Measurements from ENCODE around the gene SCNN1G. TPM values are rescaled to one million over a fixed set of nuclear protein-coding genes. Genes with fewer than 3 reads are reported as not detected.
"Not testable (repeated sequence)": the region's sequence is repeated elsewhere in the genome, so short reads cannot be mapped to it uniquely, and the experiment has no call there.

The SCNN1G gene
- total RNA-seq, 1 donor from 2014 or later, result not detected

DNA sequence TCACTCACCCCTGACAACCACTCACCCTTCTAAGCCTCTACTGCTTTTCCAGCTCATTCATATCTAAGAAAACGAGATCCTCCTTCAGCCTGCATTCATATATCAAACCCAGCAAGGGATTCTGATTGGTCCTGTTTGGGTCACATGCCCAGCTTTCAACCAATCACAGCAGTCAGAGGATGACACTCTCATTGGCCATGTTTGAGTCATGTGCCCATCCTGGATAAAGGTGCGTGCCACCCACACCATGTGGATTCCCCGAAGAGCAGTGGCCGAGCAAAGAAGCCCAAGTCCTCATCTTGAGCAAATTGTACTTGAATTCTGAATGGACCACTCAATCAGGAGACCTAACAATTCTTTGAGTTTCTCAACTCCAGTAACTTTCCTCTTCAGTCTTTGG lies 45.0 kb downstream of the SCNN1G start:
- H3K9me3 Mint-ChIP-seq, result no peaks in the 10 kb centered on the region
- H3K27ac Mint-ChIP-seq, result no peak overlapping the region
- H3K4me3 Mint-ChIP-seq, result no peak overlapping the region
- no peaks in the 10 kb centered on the region for H3K4me1 Mint-ChIP-seq
- H3K36me3 Mint-ChIP-seq (ENCODE audit: low read depth), result no peaks in the 10 kb centered on the region
- intact Hi-C loops (cut with micrococcal nuclease), result no loop called here
- no peak for DNase-seq
- no peaks in the 10 kb centered on the region for H3K27me3 Mint-ChIP-seq

DNA sequence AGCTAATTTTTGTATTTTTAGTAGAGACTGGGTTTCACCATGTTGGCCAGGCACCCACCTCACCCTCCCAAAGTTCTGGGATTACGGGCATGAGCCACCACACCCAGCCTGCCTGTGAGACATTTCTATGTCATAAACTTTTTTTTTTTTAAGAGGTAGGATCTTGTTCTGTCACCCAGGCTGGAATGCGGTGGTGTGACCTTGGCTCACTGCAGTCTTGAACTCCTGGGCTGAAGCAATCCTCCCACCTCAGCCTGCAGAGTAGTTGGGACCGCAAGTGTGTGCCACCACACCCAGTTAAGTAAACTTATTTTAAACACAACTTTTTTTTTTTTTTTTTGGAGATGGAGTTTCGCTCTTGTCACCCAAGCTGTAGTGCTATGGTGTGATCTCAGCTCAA lies 47.2 kb downstream of the SCNN1G start:
- Mint-ChIP-seq H3K4me3 (no peak overlapping the region), H3K27me3 (no peaks in the 10 kb centered on the region), H3K9me3 (no peaks in the 10 kb centered on the region), H3K4me1 (no peaks in the 10 kb centered on the region), H3K36me3 (ENCODE audit: low read depth) (no peaks in the 10 kb centered on the region), H3K27ac (no peak overlapping the region)
- intact Hi-C loops (cut with micrococcal nuclease), result no loop called here
- no peak for DNase-seq

DNA sequence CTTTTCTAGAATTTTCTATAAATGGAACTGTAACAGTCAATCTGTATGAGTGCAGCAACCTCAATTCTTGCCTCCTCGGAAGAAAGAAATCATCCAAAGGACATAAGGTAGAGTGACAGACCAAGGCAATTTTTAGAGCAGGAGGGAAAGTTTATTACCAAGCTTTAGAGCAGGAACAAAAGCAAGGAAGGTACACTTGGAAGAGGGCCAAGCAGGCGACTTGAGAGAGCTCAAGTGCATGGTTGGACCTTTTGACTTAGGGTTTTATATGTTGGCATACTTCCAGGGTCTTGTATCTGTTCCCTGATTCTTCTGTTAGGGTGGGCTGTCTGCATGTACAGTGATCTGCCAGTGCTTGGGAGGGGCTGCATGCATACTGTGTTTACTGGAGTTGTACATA lies 50.3 kb downstream of the SCNN1G start:
- intact Hi-C loops (cut with micrococcal nuclease), result no loop called here
- no peak overlapping the region for H3K4me3 Mint-ChIP-seq
- H3K4me1 Mint-ChIP-seq, result no peaks in the 10 kb centered on the region
- no peaks in the 10 kb centered on the region for H3K27me3 Mint-ChIP-seq
- DNase-seq, result no peak
- H3K27ac Mint-ChIP-seq, result no peak overlapping the region
- no peaks in the 10 kb centered on the region for H3K9me3 Mint-ChIP-seq
- H3K36me3 Mint-ChIP-seq (ENCODE audit: low read depth), result no peaks in the 10 kb centered on the region

DNA sequence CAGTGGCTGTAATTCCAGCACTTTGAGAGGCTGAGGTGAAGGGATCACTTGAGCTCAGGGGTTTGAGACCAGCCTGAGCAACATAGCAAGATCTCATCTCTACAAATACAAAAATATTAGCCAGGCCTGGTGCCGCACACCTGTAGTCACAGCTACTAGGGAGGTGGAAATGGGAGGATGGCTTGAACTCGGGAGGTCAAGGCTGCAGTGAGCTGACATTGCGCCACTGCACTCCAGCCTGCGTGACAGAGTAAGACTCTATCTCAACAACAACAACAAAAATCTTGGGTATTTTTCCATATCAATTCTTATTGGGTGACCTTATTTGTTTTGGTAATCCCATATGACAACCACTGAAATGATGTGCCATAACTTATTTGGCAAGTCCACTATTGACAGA lies 52.6 kb downstream of the SCNN1G start:
- no peak overlapping the region for H3K4me3 Mint-ChIP-seq
- no peaks in the 10 kb centered on the region for H3K36me3 Mint-ChIP-seq (ENCODE audit: low read depth)
- H3K4me1 Mint-ChIP-seq, result no peaks in the 10 kb centered on the region
- no peak for DNase-seq
- H3K9me3 Mint-ChIP-seq, result no peaks in the 10 kb centered on the region
- no peaks in the 10 kb centered on the region for H3K27me3 Mint-ChIP-seq
- intact Hi-C loops (cut with micrococcal nuclease), result no loop called here
- H3K27ac Mint-ChIP-seq, result no peak overlapping the region

DNA sequence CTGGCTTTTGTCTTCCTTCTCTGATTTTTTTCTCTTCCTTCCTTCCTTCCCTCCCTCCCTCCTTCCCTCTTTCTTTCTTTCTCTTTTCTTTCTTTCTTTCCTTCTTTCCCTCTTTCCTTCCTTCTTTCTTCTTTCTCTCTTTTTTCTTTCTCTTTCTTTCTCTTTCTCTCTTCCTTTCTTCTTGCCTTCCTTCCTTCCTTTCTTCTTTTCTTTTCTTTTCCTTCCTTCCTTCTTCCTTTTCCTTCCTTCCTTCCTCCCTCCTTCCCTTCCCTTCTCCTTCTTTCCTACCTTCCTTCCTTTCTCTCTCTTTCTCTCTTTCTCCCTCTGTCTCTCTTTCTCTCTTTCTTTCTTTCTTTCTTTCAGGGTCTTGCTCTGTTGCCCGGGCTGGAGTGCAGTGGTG lies 54.4 kb downstream of the SCNN1G start:
- intact Hi-C loops (cut with micrococcal nuclease), result no loop called here
- H3K4me1 Mint-ChIP-seq, result no peaks in the 10 kb centered on the region
- no peaks in the 10 kb centered on the region for H3K9me3 Mint-ChIP-seq
- H3K36me3 Mint-ChIP-seq (ENCODE audit: low read depth), result no peaks in the 10 kb centered on the region
- no peak overlapping the region for H3K27ac Mint-ChIP-seq
- DNase-seq, result no peak
- no peaks in the 10 kb centered on the region for H3K27me3 Mint-ChIP-seq
- H3K4me3 Mint-ChIP-seq, result no peak overlapping the region

DNA sequence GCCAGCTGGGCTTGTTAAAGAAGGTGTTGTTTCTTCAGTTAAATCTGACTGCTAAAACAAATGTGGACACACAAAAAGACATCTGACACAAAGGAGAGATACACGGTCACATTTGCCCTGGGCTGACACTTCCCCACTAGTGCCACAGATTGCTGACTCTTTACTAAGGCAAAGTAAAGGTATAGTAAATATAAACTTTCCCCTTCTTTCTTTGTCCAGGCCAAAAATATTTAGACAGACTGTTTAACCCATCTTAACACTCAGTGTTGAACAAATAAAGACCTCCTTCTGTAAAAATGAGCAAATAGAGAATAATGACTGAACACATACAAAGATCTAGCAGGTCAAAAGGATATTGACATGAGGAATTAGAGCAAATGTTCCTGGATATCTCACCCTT lies 58.4 kb downstream of the SCNN1G start:
- intact Hi-C loops (cut with micrococcal nuclease), result no loop called here
- Mint-ChIP-seq H3K9me3 (peaks cover 3% of the 10 kb centered on the region), H3K36me3 (ENCODE audit: low read depth) (no peaks in the 10 kb centered on the region), H3K27me3 (no peaks in the 10 kb centered on the region), H3K4me1 (no peaks in the 10 kb centered on the region), H3K4me3 (no peak overlapping the region), H3K27ac (no peak overlapping the region)
- DNase-seq, result no peak

DNA sequence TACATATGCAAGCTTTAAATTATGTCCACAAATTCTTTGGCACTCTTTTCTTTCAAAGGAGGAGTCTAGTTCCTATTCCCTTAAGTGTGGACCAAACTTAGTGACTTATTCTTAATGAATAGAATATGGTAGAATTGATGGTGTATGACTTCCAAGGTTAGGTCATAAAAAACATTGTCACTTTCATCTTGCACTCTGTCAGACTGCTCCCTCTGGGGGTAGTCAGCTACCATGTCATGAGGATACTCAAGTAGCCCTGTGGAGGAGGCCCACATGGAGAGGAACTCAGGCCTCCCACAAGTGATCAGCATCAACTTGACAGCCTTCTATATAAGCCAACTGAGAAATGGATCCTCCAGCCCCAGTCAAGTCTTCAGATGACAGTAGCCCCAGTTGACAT lies 61.6 kb downstream of the SCNN1G start:
- Mint-ChIP-seq H3K27ac (no peak overlapping the region), H3K9me3 (peaks cover 3% of the 10 kb centered on the region), H3K27me3 (no peaks in the 10 kb centered on the region), H3K4me3 (no peak overlapping the region), H3K36me3 (ENCODE audit: low read depth) (no peaks in the 10 kb centered on the region), H3K4me1 (no peaks in the 10 kb centered on the region)
- DNase-seq, result no peak
- intact Hi-C loops (cut with micrococcal nuclease), result no loop called here

DNA sequence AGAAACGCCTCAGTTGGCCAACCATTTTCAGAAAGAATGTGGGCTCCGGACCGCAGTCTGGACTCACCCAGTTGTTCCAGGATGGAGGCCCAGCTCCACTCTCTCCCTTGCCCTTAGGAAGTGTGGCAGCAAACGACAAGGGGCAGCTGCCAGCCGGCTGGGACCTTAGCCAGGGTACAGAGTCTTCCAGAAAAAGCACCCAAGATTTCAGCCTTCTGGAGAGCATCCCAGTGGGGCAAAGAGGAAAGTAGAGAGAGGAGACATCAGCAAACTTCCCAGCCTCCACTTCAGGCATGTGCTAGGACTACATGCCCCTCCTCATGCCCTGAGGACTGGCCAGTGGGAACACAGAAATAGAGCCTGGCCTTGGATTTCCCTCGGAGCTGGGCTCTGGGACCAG lies 62.7 kb downstream of the SCNN1G start:
- Mint-ChIP-seq H3K27me3 (no peaks in the 10 kb centered on the region), H3K36me3 (ENCODE audit: low read depth) (no peaks in the 10 kb centered on the region), H3K4me3 (no peak overlapping the region), H3K4me1 (no peaks in the 10 kb centered on the region), H3K9me3 (peaks cover 3% of the 10 kb centered on the region), H3K27ac (no peak overlapping the region)
- DNase-seq, result no peak
- intact Hi-C loops (cut with micrococcal nuclease), result no loop called here

DNA sequence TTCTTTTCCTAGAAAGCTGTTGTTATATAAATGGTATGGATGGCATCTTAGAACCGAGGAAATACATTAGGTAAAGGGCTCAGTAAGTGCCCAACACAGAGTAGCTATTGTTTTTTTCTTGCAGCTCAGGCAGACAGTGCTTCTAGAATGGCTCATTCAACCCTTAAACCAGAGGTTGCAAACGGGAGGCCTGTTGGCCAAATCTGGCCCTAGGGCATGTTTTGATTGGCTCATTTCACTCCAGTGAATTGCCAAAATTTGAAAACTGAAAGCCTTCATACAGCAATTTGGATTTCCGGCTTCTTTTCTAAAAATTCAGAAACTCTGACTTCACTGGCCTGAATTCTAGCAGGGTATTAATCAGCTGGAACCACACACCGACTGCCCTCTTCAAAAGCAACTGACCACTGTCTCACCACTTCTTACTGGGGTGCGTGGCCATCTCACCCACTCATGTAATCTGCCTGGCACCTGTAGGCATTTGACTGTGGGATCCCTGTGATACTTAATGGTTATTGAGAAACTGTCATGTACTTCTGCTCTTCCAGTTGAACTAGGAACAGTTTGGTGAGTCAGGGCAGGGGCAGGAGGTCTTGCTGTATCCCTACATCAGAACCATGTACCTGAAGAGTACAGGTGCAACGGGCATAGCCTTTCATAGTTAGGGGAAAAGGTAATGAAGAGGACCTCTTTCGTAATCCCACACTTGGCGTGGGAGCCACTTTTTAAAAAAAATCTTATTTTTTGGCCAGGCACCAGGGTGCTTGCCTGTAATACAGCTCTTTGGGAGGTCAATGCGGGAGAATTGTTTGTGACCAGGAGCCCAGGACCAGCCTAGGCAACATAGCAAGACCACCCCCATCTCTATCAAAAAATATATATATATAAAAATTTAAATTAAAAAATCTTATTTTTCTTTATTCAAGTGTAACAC lies 66.0 kb downstream of the SCNN1G start:
- Mint-ChIP-seq H3K36me3 (ENCODE audit: low read depth) (no peaks in the 10 kb centered on the region), H3K27me3 (no peaks in the 10 kb centered on the region), H3K4me1 (no peaks in the 10 kb centered on the region), H3K9me3 (peaks cover 3% of the 10 kb centered on the region), H3K4me3 (no peak overlapping the region), H3K27ac (no peak overlapping the region)
- DNase-seq, result no peak
- intact Hi-C loops (cut with micrococcal nuclease), result no loop called here

DNA sequence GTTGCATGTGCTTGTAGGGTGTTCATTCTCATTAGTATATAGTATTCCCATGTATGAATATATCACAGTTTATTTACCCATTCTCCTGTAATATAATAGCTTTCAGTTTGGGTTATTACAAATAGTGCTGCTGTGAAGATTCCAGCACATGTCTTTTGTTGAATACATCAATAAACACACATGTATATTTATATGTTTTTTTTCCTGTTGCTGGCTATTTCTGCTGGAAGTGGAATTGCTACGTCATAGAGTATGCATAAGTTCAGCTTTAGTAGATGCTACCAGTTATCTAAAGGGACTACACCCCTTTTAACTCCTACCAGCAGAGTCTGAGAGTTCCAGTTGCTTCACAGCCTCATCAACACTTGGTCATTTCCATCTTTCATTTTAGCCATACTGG lies 67.3 kb downstream of the SCNN1G start:
- no peaks in the 10 kb centered on the region for H3K36me3 Mint-ChIP-seq (ENCODE audit: low read depth)
- no peak for DNase-seq
- H3K9me3 Mint-ChIP-seq, result no peaks in the 10 kb centered on the region
- no peaks in the 10 kb centered on the region for H3K27me3 Mint-ChIP-seq
- H3K27ac Mint-ChIP-seq, result no peak overlapping the region
- H3K4me3 Mint-ChIP-seq, result no peak overlapping the region
- intact Hi-C loops (cut with micrococcal nuclease), result no loop called here
- no peaks in the 10 kb centered on the region for H3K4me1 Mint-ChIP-seq

DNA sequence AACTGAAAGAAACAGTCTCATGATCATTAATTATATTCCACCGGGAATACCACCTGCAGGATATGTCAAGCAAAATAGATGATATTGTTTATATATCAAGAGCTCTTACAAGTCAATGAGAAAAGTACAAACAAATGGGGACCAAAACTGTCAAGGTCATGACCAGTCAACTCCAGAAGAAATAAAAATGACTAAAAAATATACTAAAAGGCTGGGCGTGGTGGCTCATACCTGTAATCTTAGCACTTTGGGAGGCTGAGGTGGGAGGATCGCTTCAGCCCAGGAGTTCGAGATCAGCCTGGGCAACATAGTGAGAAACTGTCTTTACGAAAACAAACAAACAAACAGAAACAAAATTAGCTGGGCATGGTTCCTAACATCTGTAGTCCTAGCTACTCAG lies 69.8 kb downstream of the SCNN1G start:
- peak; percentile 62 for DNase-seq
- Mint-ChIP-seq H3K27ac (no peak overlapping the region), H3K36me3 (ENCODE audit: low read depth) (no peaks in the 10 kb centered on the region), H3K4me1 (no peaks in the 10 kb centered on the region), H3K9me3 (no peaks in the 10 kb centered on the region), H3K4me3 (no peak overlapping the region), H3K27me3 (no peaks in the 10 kb centered on the region)
- intact Hi-C loops (cut with micrococcal nuclease), result no loop called here

DNA sequence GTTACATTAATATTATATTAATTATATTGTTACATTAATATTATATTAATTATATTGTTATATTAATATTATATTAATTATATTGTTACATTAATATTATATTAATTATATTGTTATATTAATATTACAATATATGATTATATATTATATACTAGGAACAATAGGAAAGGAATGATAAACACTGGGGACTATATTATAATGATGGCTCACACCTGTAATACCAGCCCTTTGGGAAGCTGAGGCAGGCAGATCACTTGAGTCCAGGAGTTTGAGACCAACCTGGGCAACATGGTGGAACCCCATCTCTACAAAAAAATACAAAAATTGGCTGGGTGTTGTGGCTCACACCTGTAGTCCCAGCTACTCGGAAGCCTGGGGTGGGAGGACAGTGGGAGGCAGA lies 71.1 kb downstream of the SCNN1G start:
- H3K27me3 Mint-ChIP-seq; intact Hi-C loops (cut with micrococcal nuclease); H3K4me3 Mint-ChIP-seq; H3K4me1 Mint-ChIP-seq; DNase-seq; H3K36me3 Mint-ChIP-seq (ENCODE audit: low read depth); H3K27ac Mint-ChIP-seq; H3K9me3 Mint-ChIP-seq: not testable (repeated sequence)

DNA sequence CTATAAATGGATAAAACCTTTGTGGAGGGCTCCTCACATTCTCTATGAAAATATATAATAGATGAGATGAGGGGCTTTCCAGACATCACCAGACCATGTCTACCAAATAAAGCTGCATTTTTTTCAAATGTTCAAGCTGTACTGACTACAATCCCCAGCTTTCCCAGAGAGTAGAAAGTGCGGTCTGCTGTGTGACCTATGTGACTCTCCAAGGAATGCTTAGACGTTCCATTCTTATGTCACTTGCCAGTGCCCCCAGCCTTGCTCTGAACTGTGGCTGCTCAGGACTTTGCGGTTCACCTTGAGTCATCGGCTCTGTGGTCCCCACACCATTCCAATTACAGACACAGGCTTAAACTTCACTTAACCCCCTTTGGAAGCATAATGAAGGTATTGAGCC lies 71.8 kb downstream of the SCNN1G start:
- peak; percentile 62 for DNase-seq
- intact Hi-C loops (cut with micrococcal nuclease), result no loop called here
- H3K36me3 Mint-ChIP-seq (ENCODE audit: low read depth), result no peaks in the 10 kb centered on the region
- H3K9me3 Mint-ChIP-seq, result no peaks in the 10 kb centered on the region
- H3K4me1 Mint-ChIP-seq, result no peaks in the 10 kb centered on the region
- H3K27me3 Mint-ChIP-seq, result no peaks in the 10 kb centered on the region
- H3K4me3 Mint-ChIP-seq, result no peak overlapping the region
- H3K27ac Mint-ChIP-seq, result no peak overlapping the region

DNA sequence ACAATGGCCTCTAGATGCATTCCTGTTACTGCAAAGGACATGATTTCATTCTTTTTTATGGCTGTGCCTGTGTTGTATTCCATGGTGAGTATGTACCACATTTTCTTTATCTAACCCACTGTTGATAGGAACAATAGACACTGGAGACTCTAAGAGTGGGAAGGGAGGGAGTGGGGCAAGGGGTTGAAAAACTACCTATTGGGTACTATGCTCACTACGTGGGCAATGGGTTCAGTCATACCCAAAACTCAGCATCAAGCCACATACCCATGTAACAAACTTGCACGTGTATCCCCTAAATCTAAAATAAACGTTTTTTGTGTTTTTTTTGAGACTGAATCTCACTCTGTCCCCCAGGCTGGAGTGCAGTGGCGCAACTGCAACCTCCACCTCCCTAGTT lies 72.5 kb downstream of the SCNN1G start:
- Mint-ChIP-seq H3K4me3 (no peak overlapping the region), H3K36me3 (ENCODE audit: low read depth) (no peaks in the 10 kb centered on the region), H3K27ac (no peak overlapping the region), H3K9me3 (no peaks in the 10 kb centered on the region), H3K4me1 (no peaks in the 10 kb centered on the region), H3K27me3 (no peaks in the 10 kb centered on the region)
- intact Hi-C loops (cut with micrococcal nuclease), result no loop called here
- DNase-seq, result peak; percentile 56

DNA sequence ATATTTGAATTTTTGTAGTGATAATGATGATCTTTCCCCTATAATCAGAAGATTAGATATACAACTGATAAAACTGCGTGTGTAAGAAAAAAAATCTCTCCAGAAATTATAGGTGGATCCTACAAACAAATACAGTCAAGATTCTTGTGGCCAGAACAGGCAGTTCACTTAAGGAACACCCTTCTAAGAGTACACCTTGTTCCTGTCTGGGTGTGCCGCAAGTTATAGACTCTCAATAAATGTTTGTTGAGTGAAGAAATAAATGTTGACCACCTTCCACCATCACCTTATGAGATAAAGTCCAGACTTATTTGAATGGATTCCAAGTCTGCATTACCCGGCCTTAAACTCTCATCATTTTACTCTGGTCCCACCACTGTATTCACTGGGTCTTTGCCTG lies 73.9 kb downstream of the SCNN1G start:
- no peaks in the 10 kb centered on the region for H3K36me3 Mint-ChIP-seq (ENCODE audit: low read depth)
- DNase-seq, result no peak
- no peaks in the 10 kb centered on the region for H3K4me1 Mint-ChIP-seq
- no peak overlapping the region for H3K4me3 Mint-ChIP-seq
- H3K27me3 Mint-ChIP-seq, result no peaks in the 10 kb centered on the region
- no peaks in the 10 kb centered on the region for H3K9me3 Mint-ChIP-seq
- H3K27ac Mint-ChIP-seq, result no peak overlapping the region
- intact Hi-C loops (cut with micrococcal nuclease), result no loop called here

All from activated CD4-positive, alpha-beta T cell treated with anti-CD3 and anti-CD28 coated beads, Interleukin-2, amount 10 ng/mL, durations not matched to agents 24 days and 14 days (primary cell).